Islet precursor cell (in vitro differentiated cells): ENCODE measurements around the gene BEX4.

ENCODE experiments used
- DNase-seq: peaks from one replicate; pipeline ENCODE4 v3.0.0-alpha.2; 2018

BEX4 gene

DNA sequence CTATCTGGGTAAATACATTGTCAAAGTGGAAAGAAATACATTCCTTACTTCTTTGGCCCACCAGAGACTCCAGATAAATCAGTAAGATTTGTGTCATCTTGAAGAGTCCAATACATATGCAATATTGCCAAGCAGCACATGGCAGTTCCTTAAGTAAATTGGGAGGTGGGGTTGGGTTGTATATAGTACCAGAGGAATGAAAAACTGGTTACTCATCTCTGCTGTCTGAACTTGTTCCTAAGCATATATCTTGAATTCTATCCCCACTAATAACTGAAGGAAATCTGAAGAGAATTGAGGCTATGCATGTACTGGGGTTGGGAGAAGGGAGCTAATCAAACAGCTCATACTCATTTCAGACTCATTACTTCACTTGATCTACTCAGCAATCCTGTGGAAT lies 25.2 kb downstream of the BEX4 start:
- no peak for DNase-seq

DNA sequence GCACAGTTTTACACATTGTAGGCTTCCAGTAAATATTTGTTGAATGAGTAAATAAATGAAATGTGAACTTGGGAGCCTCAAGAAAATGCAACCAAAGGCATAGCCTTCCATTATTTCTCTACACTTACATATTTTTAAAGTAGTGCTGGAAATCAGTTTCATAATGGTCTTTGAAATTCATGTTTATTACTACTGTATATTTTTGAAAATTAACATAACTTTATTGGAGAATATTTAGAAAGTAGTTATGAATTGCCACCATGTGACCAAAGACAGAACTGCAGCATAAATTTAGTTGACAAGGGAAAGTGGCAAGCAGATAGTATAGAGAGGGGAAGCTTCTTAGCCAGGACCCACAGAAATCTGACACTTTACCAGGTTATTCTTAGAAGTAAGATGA lies 33.6 kb downstream of the BEX4 start:
- no peak for DNase-seq

DNA sequence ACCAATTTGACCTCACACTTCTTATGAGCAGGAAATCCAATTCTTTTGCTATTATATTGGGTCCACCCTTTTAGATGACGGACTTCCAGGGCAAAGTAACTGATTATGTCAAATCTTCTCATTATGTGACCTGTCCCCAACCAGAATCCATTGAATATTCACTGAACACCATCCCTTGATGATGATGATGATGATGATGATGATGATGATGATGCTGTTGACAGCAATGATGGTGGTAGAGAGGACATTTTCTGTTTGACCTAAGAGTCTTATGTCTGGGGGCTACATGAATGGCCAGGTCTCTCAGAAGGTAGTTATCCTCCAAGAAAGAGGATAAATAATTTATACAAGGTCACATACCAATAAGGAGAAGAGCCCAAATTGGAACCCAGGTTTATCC lies 34.9 kb downstream of the BEX4 start:
- DNase-seq, result no peak

DNA sequence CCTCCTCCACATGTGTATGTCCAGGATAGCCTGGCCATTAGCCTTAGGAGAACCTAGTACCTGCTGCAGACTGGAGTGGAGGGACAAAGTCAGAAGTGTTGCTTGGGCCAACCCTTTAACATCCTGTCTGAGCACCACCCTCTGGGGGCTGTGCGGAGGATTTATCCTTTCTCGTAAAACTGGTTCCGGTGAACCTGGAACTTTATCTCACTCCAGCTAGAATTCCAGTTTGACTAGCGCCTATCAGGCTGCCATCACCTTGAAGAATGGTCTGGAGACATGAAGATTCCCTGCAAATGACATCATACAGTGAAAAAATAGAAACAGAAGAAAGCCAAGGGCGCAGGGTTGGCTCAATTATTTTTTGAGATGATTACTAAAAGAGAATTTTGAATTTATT lies 36.1 kb downstream of the BEX4 start:
- DNase-seq, result peak; percentile 92

DNA sequence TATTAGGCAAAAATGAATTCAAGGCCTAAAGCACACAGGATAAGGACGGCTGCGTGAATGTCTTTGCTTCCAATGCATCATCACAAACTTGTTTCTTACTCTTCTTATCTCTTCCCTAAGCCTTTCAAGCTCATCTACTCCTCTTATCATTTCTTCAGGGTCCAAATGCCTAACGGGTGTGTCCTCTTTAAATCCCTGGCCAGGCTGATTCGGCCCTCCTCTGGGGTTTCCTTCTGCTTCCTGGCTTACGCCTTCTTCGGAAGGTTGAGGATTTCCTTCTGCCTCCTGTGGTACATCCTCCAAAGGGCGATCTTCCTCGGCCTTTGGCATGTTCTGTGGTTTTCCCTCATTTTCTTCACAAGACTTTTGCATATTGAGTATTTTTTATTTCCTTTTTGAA lies 38.7 kb downstream of the BEX4 start:
- peak; percentile 66 for DNase-seq

DNA sequence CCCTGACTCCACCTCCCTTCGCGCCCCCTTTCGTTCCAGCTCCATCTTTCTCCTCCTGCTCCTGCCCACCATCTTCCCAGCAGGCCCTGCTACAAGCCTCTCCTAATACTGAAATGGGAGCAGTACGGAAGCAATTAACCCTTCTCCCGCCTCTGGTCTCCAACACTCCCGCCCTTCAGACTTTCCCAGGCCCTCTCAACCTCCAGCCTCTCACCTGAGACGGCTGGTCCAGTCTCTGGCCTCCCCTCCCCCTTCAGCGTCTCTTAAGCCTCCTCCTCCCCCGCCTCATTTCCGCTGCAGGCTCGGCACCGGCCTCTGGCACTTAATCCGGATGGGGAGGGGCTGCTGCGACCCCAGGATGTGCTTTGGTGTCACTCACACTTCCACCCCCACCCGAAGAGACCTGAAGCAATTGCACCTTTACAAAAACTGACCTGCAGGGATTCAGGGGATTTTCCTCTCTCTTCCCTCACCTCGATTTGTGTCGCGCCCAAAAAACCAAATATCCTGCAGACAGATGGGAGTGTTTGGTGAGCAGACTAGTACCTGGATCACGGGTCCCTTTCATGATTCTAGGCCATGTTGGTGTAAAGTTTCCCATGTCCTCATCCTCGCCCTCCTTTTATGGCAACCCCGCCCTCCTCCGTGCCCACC lies 39.4 kb downstream of the BEX4 start:
- DNase-seq, result peak; percentile 98

DNA sequence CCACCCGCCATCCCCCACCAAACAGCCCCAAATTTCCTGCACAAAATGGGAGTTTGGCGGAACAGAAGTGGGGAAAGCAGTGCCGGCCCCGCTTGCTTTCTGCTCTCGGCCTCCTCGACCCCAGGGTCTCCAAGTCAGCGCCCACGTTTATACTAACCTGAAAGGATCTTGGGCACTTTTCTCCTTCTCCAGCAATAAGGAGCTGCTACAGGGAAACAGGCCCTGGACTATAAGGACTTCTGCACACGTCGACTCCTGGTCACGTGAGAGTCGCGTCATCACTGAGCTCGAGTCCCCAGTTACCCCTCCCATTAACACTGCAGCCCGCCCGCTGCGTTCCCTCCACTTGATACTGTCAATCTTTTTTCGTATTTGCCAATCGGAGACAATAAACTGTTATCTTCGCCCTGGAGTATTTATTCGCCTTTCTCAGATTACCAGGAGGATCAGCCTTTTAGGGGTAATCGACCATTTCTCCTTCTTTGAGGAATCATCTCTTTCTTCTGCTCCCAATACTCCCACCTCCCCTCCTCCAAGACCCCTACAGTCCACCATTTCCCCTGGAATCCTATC lies 40.1 kb downstream of the BEX4 start, which contains the start of gene TCEAL8:
Gene TCEAL8 (minus strand): TSS at position 235 of the 573 bp plus-strand sequence. CDS start 1,176 bp downstream, outside the sequence.
- DNase-seq, result peak; percentile 88

DNA sequence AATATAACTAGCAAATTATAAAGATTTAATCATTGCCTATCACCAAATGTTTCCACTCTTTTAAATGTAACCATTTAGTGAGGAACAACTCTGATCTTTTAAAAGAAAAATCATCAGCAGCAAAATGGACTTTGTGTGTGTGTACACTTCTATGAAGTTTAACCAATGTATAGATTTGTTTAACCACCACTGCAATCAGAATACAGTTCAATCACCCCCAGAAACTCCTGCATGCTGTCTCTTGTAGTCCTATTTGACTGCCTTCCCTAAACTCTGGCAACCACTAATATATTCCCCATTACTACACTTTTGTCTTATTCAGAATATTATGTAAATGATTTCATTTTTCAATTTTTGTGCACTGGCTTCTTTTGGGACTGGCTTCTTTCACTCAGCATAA lies 41.7 kb downstream of the BEX4 start:
- DNase-seq, result no peak

DNA sequence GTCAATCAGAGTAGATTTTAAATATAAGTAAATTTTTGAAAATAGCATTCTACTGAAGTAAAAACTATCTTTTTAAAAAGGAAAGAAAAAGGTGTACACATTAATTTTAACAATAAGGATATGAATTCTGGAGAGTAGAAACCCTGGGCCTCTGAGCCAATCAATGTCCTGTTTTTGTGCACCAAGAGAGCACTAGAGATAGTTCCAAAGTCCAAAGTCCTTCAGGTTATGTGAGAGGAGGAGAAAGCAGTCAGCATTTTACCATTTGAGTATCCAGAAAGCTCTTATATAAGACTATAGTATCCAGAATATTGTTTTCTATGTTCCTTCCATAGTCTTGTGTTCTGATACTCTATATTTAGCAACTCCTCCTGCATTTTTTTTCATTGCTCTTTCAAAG lies 43.4 kb downstream of the BEX4 start:
- no peak for DNase-seq
